HEK293 (cell line): ENCODE data around the gene PLEKHA4.
A peak's percentile ranks its signal among the peaks of the same experiment; 100 is the strongest.

Experiments
- CTCF ChIA-PET: fragments of 350-600 bp; formaldehyde crosslinking; extraction: SDS; loops from one replicate; lab custom pipeline; 2021; ENCODE audit warnings: antibody characterized with exemption; lab: Yijun Ruan, JAX
- POLR2A ChIA-PET: fragments of 300-600 bp; formaldehyde crosslinking; extraction: SDS; loops from one replicate; lab custom pipeline; 2020; ENCODE audit warnings: antibody characterized with exemption, inconsistent platforms; lab: Yijun Ruan, JAX
- H3K27ac ChIP-seq: fragments of 200-500 bp; sonication (Bioruptor generic); 2 replicates; pipeline ENCODE4 v1.5.1; 2014; ENCODE audit warnings: low read depth, low read length, control low read depth, inconsistent platforms; ENCODE audit errors: extremely low read depth
- H3K36me3 ChIP-seq, 2 experiments: fragments of 200-500 bp in 1 of 2; sonication (Bioruptor generic) in 1 of 2; 1 replicate in 1 of 2; 2 replicates in 1 of 2; pipeline ENCODE4 v1.5.1; 2014 to 2017; ENCODE audit warnings: inconsistent platforms in 2 of 2, low read length in 2 of 2; ENCODE audit not compliant: control insufficient read depth in 2 of 2, insufficient read depth in 1 of 2
- H3K4me1 ChIP-seq: fragments of 200-500 bp; sonication (Bioruptor generic); 2 replicates; pipeline ENCODE4 v1.5.1; 2014; ENCODE audit warnings: mild to moderate bottlenecking, low read length, inconsistent platforms; ENCODE audit not compliant: control insufficient read depth, insufficient read depth
- H3K4me3 ChIP-seq: 2 replicates; pipeline ENCODE4 v1.5.1; 2011; ENCODE audit warnings: low read depth, mild to moderate bottlenecking, control low read depth, low read length, moderate library complexity
- H3K9me3 ChIP-seq: fragments of 200-500 bp; sonication (Bioruptor generic); 2 replicates; pipeline ENCODE4 v1.5.1; 2014; ENCODE audit warnings: low read depth, low read length, inconsistent platforms; ENCODE audit not compliant: control insufficient read depth, insufficient read depth
- BCL11B ChIP-seq: fragments of 450-650 bp; formaldehyde crosslinking; IDR thresholded peaks from 2 replicates; pipeline ENCODE4 v1.5.1; 2016; ENCODE audit warnings: low read depth, missing biosample characterization, missing genetic modification characterization
- KLF1 ChIP-seq: fragments of 450-650 bp; formaldehyde crosslinking; IDR thresholded peaks from 2 replicates; pipeline ENCODE4 v1.5.1; 2016; ENCODE audit warnings: missing biosample characterization, missing genetic modification characterization
- KLF17 ChIP-seq: fragments of 450-650 bp; formaldehyde crosslinking; IDR thresholded peaks from 2 replicates; pipeline ENCODE4 v1.5.1; 2016; ENCODE audit warnings: missing biosample characterization, missing genetic modification characterization
- MZF1 ChIP-seq: fragments of 450-650 bp; formaldehyde crosslinking; IDR thresholded peaks from 2 replicates; pipeline ENCODE4 v1.5.1; 2017; ENCODE audit warnings: missing biosample characterization, missing genetic modification characterization, borderline replicate concordance
- OSR2 ChIP-seq: fragments of 450-650 bp; formaldehyde crosslinking; IDR thresholded peaks from 2 replicates; pipeline ENCODE4 v1.5.1; 2016; ENCODE audit warnings: missing biosample characterization, missing genetic modification characterization
- ZBTB44 ChIP-seq: fragments of 450-650 bp; IDR thresholded peaks from 2 replicates; pipeline ENCODE4 v1.5.1; 2018; ENCODE audit warnings: missing biosample characterization, mild to moderate bottlenecking, missing genetic modification characterization
- ZIC2 ChIP-seq: fragments of 450-650 bp; formaldehyde crosslinking; IDR thresholded peaks from 2 replicates; pipeline ENCODE4 v1.5.1; 2016; ENCODE audit warnings: missing biosample characterization, missing genetic modification characterization
- ZNF10 ChIP-seq: fragments of 450-650 bp; formaldehyde crosslinking; IDR thresholded peaks from 2 replicates; pipeline ENCODE4 v1.5.1; 2017; ENCODE audit warnings: missing biosample characterization, missing genetic modification characterization
- ZNF140 ChIP-seq: fragments of 450-650 bp; formaldehyde crosslinking; IDR thresholded peaks from 2 replicates; pipeline ENCODE4 v1.5.1; 2016; ENCODE audit warnings: missing biosample characterization, missing genetic modification characterization
- ZNF2 ChIP-seq: fragments of 450-650 bp; formaldehyde crosslinking; IDR thresholded peaks from 2 replicates; pipeline ENCODE4 v1.5.1; 2016; ENCODE audit warnings: missing biosample characterization, missing genetic modification characterization
- ZNF221 ChIP-seq: fragments of 450-650 bp; formaldehyde crosslinking; IDR thresholded peaks from 2 replicates; pipeline ENCODE4 v1.5.1; 2017; ENCODE audit warnings: missing biosample characterization, missing genetic modification characterization, borderline replicate concordance
- ZNF223 ChIP-seq: fragments of 450-650 bp; formaldehyde crosslinking; IDR thresholded peaks from 2 replicates; pipeline ENCODE4 v1.5.1; 2016; ENCODE audit warnings: missing biosample characterization, missing genetic modification characterization
- ZNF23 ChIP-seq: fragments of 450-650 bp; formaldehyde crosslinking; IDR thresholded peaks from 2 replicates; pipeline ENCODE4 v1.5.1; 2016; ENCODE audit warnings: missing biosample characterization, missing genetic modification characterization, borderline replicate concordance
- ZNF302 ChIP-seq: fragments of 450-650 bp; formaldehyde crosslinking; IDR thresholded peaks from 2 replicates; pipeline ENCODE4 v1.5.1; 2016; ENCODE audit warnings: missing biosample characterization, missing genetic modification characterization, low read depth
- ZNF324 ChIP-seq: fragments of 450-650 bp; formaldehyde crosslinking; IDR thresholded peaks from 2 replicates; pipeline ENCODE4 v1.5.1; 2016; ENCODE audit warnings: missing biosample characterization, missing genetic modification characterization
- ZNF423 ChIP-seq: fragments of 450-650 bp; formaldehyde crosslinking; IDR thresholded peaks from 2 replicates; pipeline ENCODE4 v1.5.1; 2016; ENCODE audit warnings: missing biosample characterization, missing genetic modification characterization
- ZNF473 ChIP-seq: fragments of 450-650 bp; formaldehyde crosslinking; IDR thresholded peaks from 2 replicates; pipeline ENCODE4 v1.5.1; 2017; ENCODE audit warnings: missing biosample characterization, missing genetic modification characterization
- ZNF48 ChIP-seq: fragments of 450-650 bp; formaldehyde crosslinking; IDR thresholded peaks from 2 replicates; pipeline ENCODE4 v1.5.1; 2016; ENCODE audit warnings: missing biosample characterization, missing genetic modification characterization
- ZNF514 ChIP-seq: fragments of 450-650 bp; formaldehyde crosslinking; IDR thresholded peaks from 2 replicates; pipeline ENCODE4 v1.5.1; 2016; ENCODE audit warnings: missing biosample characterization, missing genetic modification characterization
- ZNF529 ChIP-seq: fragments of 450-650 bp; formaldehyde crosslinking; IDR thresholded peaks from 2 replicates; pipeline ENCODE4 v1.5.1; 2017; ENCODE audit warnings: missing genetic modification characterization, missing biosample characterization; ENCODE audit not compliant: insufficient replicate concordance
- ZNF548 ChIP-seq: fragments of 450-650 bp; formaldehyde crosslinking; IDR thresholded peaks from 2 replicates; pipeline ENCODE4 v1.5.1; 2016; ENCODE audit warnings: missing biosample characterization, missing genetic modification characterization
- ZNF555 ChIP-seq: fragments of 450-650 bp; formaldehyde crosslinking; conservative IDR thresholded peaks from 2 replicates; pipeline ENCODE4 v1.5.1; 2017; ENCODE audit warnings: missing biosample characterization, mild to moderate bottlenecking, missing genetic modification characterization, inconsistent platforms
- ZNF571 ChIP-seq: fragments of 450-650 bp; formaldehyde crosslinking; IDR thresholded peaks from 2 replicates; pipeline ENCODE4 v1.5.0; 2017; ENCODE audit warnings: missing biosample characterization, missing genetic modification characterization
- ZNF580 ChIP-seq: fragments of 450-650 bp; formaldehyde crosslinking; IDR thresholded peaks from 2 replicates; pipeline ENCODE4 v1.5.1; 2016; ENCODE audit warnings: missing biosample characterization, missing genetic modification characterization
- ZNF623 ChIP-seq: fragments of 450-650 bp; formaldehyde crosslinking; IDR thresholded peaks from 2 replicates; pipeline ENCODE4 v1.5.1; 2016; ENCODE audit warnings: missing biosample characterization, missing genetic modification characterization
- ZNF670 ChIP-seq: fragments of 450-650 bp; formaldehyde crosslinking; IDR thresholded peaks from 2 replicates; pipeline ENCODE4 v1.5.1; 2016; ENCODE audit warnings: missing biosample characterization, missing genetic modification characterization, low read depth
- ZNF791 ChIP-seq: fragments of 450-650 bp; formaldehyde crosslinking; IDR thresholded peaks from 2 replicates; pipeline ENCODE4 v1.5.1; 2016; ENCODE audit warnings: missing biosample characterization, missing genetic modification characterization
- ZNF830 ChIP-seq: fragments of 450-650 bp; IDR thresholded peaks from 2 replicates; pipeline ENCODE4 v1.5.0; 2018; ENCODE audit warnings: missing biosample characterization, missing genetic modification characterization, low read depth, mild to moderate bottlenecking, moderate library complexity
- ZSCAN23 ChIP-seq: fragments of 450-650 bp; formaldehyde crosslinking; IDR thresholded peaks from 2 replicates; pipeline ENCODE4 v1.5.1; 2016; ENCODE audit warnings: missing biosample characterization, missing genetic modification characterization
- ZXDB ChIP-seq: fragments of 450-650 bp; formaldehyde crosslinking; IDR thresholded peaks from 2 replicates; pipeline ENCODE4 v1.5.1; 2016; ENCODE audit warnings: missing biosample characterization, missing genetic modification characterization

The PLEKHA4 gene

GRCh38 chr19:48867746-48868113 lies 687 bp downstream of the PLEKHA4 start (continued):
- TF ChIP-seq ZNF623 (tag by site-specific recombination): no peak

GRCh38 chr19:48867123-48867745 lies 1.2 kb downstream of the PLEKHA4 start:
- TF ChIP-seq KLF1 (tag by site-specific recombination): peak; percentile 68
- no peak for TF ChIP-seq ZNF555 (tag by site-specific recombination)
- no peak for TF ChIP-seq ZNF23 (tag by site-specific recombination)
- Histone ChIP-seq H3K36me3 (no peaks in the 10 kb centered on the region), H3K4me3 (no peak overlapping the region), H3K4me1 (peaks cover 8% of the 10 kb centered on the region; the same call in 1 of the 2 replicates), H3K9me3 (no peaks in the 10 kb centered on the region), H3K27ac (no peak overlapping the region)
- ChIA-PET POLR2A (interaction anchor here (1.2 kb wide), 1 partner anchor 20 kb away, joined by 3 read pairs; no protein-coding TSS in a partner anchor), CTCF (interaction anchor here (1.2 to 2.2 kb wide), 2 partner anchors 25 to 104 kb away, joined by 4 to 11 read pairs; no protein-coding TSS in a partner anchor)

- ChIA-PET POLR2A (no interaction called here), CTCF (no interaction called here)
- H3K4me1 ChIP-seq: peaks cover 8% of the 10 kb centered on the region; the same call in 1 of the 2 replicates
- H3K9me3 ChIP-seq: no peaks in the 10 kb centered on the region
- H3K36me3 ChIP-seq: no peaks in the 10 kb centered on the region
- TF ChIP-seq ZNF221 (no peak), KLF17 (no peak), ZNF2 (tag by site-specific recombination) (no peak), ZSCAN23 (tag by site-specific recombination) (no peak), ZNF423 (tag by site-specific recombination) (no peak), ZNF324 (tag by site-specific recombination) (no peak), ZNF548 (no peak), BCL11B (tag by site-specific recombination) (no peak), ZNF571 (tag by site-specific recombination) (no peak), ZIC2 (tag by site-specific recombination) (no peak)
- H3K4me3 ChIP-seq: no peak overlapping the region
- H3K27ac ChIP-seq: no peak overlapping the region
Observed at GRCh38 chr19:48866692-48867091, 1.7 kb downstream of the PLEKHA4 start.

GRCh38 chr19:48862827-48863226 lies 5.6 kb downstream of the PLEKHA4 start:
- Histone ChIP-seq H3K4me3 (no peak overlapping the region), H3K27ac (no peak overlapping the region), H3K9me3 (no peaks in the 10 kb centered on the region), H3K4me1 (no peaks in the 10 kb centered on the region; the same call in 1 of the 2 replicates), H3K36me3 (no peaks in the 10 kb centered on the region)
- ChIA-PET POLR2A (interaction anchor here (0.6 kb wide), 1 partner anchor 24 kb away, joined by 4 read pairs; no protein-coding TSS in a partner anchor), CTCF (no interaction called here)
- TF ChIP-seq ZBTB44 (tag by site-specific recombination): no peak
- no peak for TF ChIP-seq ZXDB (tag by site-specific recombination)
- no peak for TF ChIP-seq ZNF140 (tag by site-specific recombination)
- TF ChIP-seq ZNF10: no peak
- no peak for TF ChIP-seq ZNF223
- no peak for TF ChIP-seq ZNF48
- TF ChIP-seq ZNF580: no peak
- TF ChIP-seq MZF1 (tag by site-specific recombination): no peak
- no peak for TF ChIP-seq ZNF791 (tag by site-specific recombination)
- TF ChIP-seq ZNF670 (tag by site-specific recombination): no peak
- TF ChIP-seq ZNF830 (tag by site-specific recombination): no peak
- TF ChIP-seq OSR2: no peak
- no peak for TF ChIP-seq ZNF529 (tag by site-specific recombination)
- no peak for TF ChIP-seq ZNF302 (tag by site-specific recombination)
- TF ChIP-seq ZNF514 (tag by site-specific recombination): no peak
- TF ChIP-seq ZNF473 (tag by site-specific recombination): no peak
